ENCODE measurements around the gene LILRB4. TPM values are rescaled to one million over a fixed set of nuclear protein-coding genes. Genes with fewer than 3 reads are reported as not detected.
"Not testable (repeated sequence)": the region's sequence is repeated elsewhere in the genome, so short reads cannot be mapped to it uniquely, and the experiment has no call there.

Gene LILRB4
- total RNA-seq, 4 donors from 2014 or later: 0.38 to 3.2 (median 0.86) TPM; not detected in 1

- no peaks in the 10 kb centered on the region for H3K4me1 ChIP-seq
- H3K4me3 ChIP-seq: no peak overlapping the region
- WGBS: 70% methylated on average over 7 of the region's 7 CpGs
- peaks cover 23% of the 10 kb centered on the region for H3K27me3 ChIP-seq
- H3K36me3 ChIP-seq: no peaks in the 10 kb centered on the region
- no peak overlapping the region for H3K27ac ChIP-seq
- DNase-seq (ENCODE audit: low spot score in 2 of 2): no peak
- no peaks in the 10 kb centered on the region for H3K9me3 ChIP-seq
- TF ChIP-seq POLR2A (IDR thresholded peaks at IDR 0.05) (no peak), EP300 (IDR thresholded peaks at IDR 0.05) (no peak), POLR2AphosphoS5 (IDR thresholded peaks at IDR 0.05) (no peak)
- TF ChIP-seq, protein P1, sequence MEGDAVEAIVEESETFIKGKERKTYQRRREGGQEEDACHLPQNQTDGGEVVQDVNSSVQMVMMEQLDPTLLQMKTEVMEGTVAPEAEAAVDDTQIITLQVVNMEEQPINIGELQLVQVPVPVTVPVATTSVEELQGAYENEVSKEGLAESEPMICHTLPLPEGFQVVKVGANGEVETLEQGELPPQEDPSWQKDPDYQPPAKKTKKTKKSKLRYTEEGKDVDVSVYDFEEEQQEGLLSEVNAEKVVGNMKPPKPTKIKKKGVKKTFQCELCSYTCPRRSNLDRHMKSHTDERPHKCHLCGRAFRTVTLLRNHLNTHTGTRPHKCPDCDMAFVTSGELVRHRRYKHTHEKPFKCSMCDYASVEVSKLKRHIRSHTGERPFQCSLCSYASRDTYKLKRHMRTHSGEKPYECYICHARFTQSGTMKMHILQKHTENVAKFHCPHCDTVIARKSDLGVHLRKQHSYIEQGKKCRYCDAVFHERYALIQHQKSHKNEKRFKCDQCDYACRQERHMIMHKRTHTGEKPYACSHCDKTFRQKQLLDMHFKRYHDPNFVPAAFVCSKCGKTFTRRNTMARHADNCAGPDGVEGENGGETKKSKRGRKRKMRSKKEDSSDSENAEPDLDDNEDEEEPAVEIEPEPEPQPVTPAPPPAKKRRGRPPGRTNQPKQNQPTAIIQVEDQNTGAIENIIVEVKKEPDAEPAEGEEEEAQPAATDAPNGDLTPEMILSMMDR (IDR thresholded peaks at IDR 0.05): no peak
These were observed 29.4 kb upstream of the LILRB4 start for GRCh38 chr19:54633401-54633800.

GRCh38 chr19:54636081-54636480 is 26.7 kb upstream of the LILRB4 start:
- not testable (repeated sequence) for H3K4me1 ChIP-seq; H3K9me3 ChIP-seq; H3K4me3 ChIP-seq; H3K27ac ChIP-seq; H3K36me3 ChIP-seq; DNase-seq (ENCODE audit: low spot score in 2 of 2)
- WGBS: 25% methylated on average over 12 of the region's 12 CpGs
- peaks cover 19% of the 10 kb centered on the region for H3K27me3 ChIP-seq

DNA sequence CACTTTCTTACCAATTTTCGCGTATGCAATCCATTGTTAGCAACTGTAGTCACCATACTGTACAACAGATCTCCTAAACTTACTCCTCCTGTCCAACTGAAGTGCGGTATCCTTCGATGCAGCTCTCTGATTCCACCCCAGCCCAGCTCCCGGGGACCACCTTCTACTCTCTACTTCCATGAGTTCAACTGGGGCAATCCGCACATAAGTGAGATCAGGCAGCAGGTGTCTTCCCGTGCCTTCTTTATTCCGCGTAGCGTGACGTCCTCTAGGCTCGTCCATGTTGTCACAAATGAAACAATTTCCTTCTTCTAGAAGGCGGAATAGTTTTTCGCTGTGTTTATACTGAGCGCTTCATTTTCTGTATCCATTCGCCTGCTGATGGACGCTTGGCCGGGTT is 24.1 kb upstream of the LILRB4 start:
- peaks cover 12% of the 10 kb centered on the region for H3K27me3 ChIP-seq
- no peak for DNase-seq (ENCODE audit: low spot score in 2 of 2)
- no peak overlapping the region for H3K27ac ChIP-seq
- no peaks in the 10 kb centered on the region for H3K4me1 ChIP-seq
- no peaks in the 10 kb centered on the region for H3K36me3 ChIP-seq
- H3K4me3 ChIP-seq: no peak overlapping the region
- TF ChIP-seq POLR2A (IDR thresholded peaks at IDR 0.05): no peak
- TF ChIP-seq EP300 (IDR thresholded peaks at IDR 0.05): no peak
- TF ChIP-seq POLR2AphosphoS5 (IDR thresholded peaks at IDR 0.05): no peak
- TF ChIP-seq, protein P1 (IDR thresholded peaks at IDR 0.05): no peak
- no peaks in the 10 kb centered on the region for H3K9me3 ChIP-seq
- WGBS: 92% methylated on average over 18 of the region's 18 CpGs

DNA sequence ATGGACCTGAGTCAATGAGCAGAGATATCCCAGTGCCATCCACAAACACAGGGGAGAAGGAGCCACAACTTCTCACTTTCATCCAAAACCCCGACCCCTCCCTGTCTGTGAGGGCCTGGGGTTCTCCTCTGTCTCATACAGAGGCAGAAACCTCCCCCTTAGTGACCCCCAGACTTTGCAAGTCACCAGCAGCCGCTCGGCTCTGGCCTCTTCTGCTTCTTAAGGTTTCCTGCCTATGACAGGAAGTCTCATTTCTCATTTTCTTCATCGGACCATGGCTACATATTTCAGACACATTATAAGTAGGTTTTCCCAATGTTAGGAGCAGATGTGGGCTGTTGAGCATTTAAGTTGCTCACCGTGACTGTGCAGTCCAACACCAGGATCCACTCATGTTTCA is 19.8 kb upstream of the LILRB4 start:
- not testable (repeated sequence) for H3K4me1 ChIP-seq; H3K36me3 ChIP-seq; H3K9me3 ChIP-seq; H3K27ac ChIP-seq; DNase-seq (ENCODE audit: low spot score in 2 of 2); H3K4me3 ChIP-seq; H3K27me3 ChIP-seq
- WGBS: 70% methylated on average over 5 of the region's 5 CpGs

GRCh38 chr19:54643583-54643982 is 19.2 kb upstream of the LILRB4 start:
- not testable (repeated sequence) for H3K4me1 ChIP-seq; H3K27ac ChIP-seq; DNase-seq (ENCODE audit: low spot score in 2 of 2); H3K36me3 ChIP-seq; H3K9me3 ChIP-seq; H3K27me3 ChIP-seq; H3K4me3 ChIP-seq
- 80% methylated on average over 6 of the region's 6 CpGs for WGBS

- DNase-seq (ENCODE audit: low spot score in 2 of 2): no peak
- Histone ChIP-seq H3K4me1 (no peaks in the 10 kb centered on the region), H3K27ac (no peak overlapping the region), H3K27me3 (no peaks in the 10 kb centered on the region), H3K4me3 (no peak overlapping the region), H3K9me3 (no peaks in the 10 kb centered on the region), H3K36me3 (no peaks in the 10 kb centered on the region)
- WGBS: 70% methylated on average over 5 of the region's 5 CpGs
- TF ChIP-seq POLR2A (IDR thresholded peaks at IDR 0.05) (no peak), POLR2AphosphoS5 (IDR thresholded peaks at IDR 0.05) (no peak), EP300 (IDR thresholded peaks at IDR 0.05) (no peak)
- TF ChIP-seq, protein P1 (IDR thresholded peaks at IDR 0.05): no peak
These were observed 18.7 kb upstream of the LILRB4 start for GRCh38 chr19:54644056-54644455.

DNA sequence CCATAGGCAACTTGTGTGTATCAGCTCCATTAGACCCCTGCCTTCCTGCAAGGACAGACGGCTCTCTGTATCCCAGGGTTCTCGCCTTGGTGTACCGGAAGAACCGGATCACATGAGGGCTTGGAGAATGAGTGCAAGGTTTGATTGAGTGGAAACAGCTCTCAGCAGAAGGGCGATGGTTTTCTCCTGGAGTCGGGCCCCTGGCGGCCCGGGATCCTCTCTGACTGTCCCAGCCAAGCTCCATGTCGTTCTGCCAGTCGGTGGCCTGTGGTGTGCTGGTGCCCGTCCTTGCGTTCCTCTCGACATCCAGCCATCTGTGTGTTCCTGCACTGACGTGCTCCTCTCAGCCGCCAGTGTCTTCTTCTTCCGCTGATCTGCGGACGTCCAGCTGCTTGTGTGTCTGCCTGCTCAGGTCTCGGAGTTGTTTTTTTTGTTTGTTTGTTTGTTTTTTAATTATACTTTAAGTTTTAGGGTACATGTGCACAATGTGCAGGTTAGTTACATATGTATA is 16.4 kb upstream of the LILRB4 start:
- Histone ChIP-seq H3K4me3 (no peak overlapping the region), H3K27me3 (peaks cover 3% of the 10 kb centered on the region), H3K4me1 (no peaks in the 10 kb centered on the region), H3K9me3 (no peaks in the 10 kb centered on the region), H3K27ac (no peak overlapping the region), H3K36me3 (no peaks in the 10 kb centered on the region)
- no peak for TF ChIP-seq POLR2A (IDR thresholded peaks at IDR 0.05)
- TF ChIP-seq, protein P1 (IDR thresholded peaks at IDR 0.05): no peak
- no peak for TF ChIP-seq POLR2AphosphoS5 (IDR thresholded peaks at IDR 0.05)
- TF ChIP-seq EP300 (IDR thresholded peaks at IDR 0.05): no peak
- 90% methylated on average over 19 of the region's 19 CpGs for WGBS
- no peak for DNase-seq (ENCODE audit: low spot score in 2 of 2)

Data from suprapubic skin (tissue), 4 donors.